Right ventricle myocardium inferior (tissue), 1 donor: ENCODE measurements around the gene MUC5AC. TPM values are rescaled to one million over a fixed set of nuclear protein-coding genes. Genes with fewer than 3 reads are reported as not detected.

Experiments used
- ATAC-seq: fragments of 200-7000 bp; cut with Tn5 transposase; one replicate; pipeline ENCODE4 v1.9.1; 2020; ENCODE audit warnings: mild to moderate bottlenecking, moderate library complexity
- DNase-seq: peaks from one replicate; pipeline ENCODE4 v3.0.0; 2021; ENCODE audit errors: missing footprints
- intact Hi-C: fragments of 100-400 bp; cut with DNase I; formaldehyde crosslinking; loops from one replicate; pipeline ENCODE4 v1.11.0; 2022
- total RNA-seq: library from RNA; stranded (reverse); fragmentation: NEBNext Ultra II Directional; extraction: Animal tissue kit (Norgen Biotek cat#: 25700); gene quantifications from one replicate; pipeline ENCODE4 v1.2.1, GENCODE V29; 2021
- donor health status: DM: no; HTN: yes; CAD: no; lungs with severe emphysema.

MUC5AC gene
- total RNA-seq, 1 donor from 2014 or later, result not detected

- peak; percentile 37 for DNase-seq
- intact Hi-C loops, result no loop called here
- ATAC-seq, result no peak
Measured at GRCh38 chr11:1121331-1121812, 36.4 kb upstream of the MUC5AC start.

DNA sequence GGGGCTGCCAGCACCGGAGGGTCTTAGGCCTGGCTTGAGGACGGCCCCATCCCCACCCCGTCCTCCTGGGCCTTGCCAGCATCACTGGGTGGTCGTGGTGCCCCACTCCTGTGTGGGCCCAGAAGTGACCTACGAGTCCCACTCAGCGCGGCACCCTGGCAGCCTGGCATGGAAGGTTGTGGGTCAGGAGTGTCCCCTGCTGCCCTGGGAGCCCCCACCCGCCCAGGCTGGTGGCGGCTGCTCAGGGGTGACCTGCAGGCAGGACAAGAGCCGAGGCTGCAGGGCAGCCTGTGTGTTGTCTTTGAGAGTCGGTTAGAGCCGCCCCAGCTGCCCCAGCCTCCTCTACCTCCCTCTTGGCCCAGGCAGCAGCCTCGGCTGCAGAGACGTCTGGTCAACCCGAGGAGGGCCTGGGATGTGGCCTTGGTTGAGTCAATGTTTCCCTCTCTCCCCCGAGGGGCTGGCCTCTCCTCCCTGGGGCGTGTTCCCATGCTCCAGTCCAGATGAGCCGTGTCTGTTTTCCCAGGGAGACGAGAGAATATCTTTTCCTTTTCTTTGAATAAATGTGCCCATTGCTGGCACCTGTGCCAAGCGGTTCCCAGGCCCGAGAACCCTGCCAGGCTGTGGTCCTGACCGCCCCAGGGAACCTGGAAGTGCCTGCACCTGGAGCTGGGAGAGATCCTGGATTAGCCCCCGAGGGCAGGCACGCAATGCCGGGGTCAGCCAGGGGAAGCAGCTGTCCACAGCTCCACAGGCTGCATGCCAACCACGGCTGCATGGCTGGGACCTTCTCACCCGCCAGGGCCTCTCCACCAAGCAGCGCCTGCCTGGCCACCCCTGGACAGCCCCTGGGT, 35.7 kb upstream of the MUC5AC start:
- ATAC-seq (no peak), DNase-seq (peak; percentile 63)
- intact Hi-C loops, result no loop called here

- ATAC-seq (no peak), DNase-seq (no peak)
- intact Hi-C loops, result no loop called here
Measured at GRCh38 chr11:1122664-1123002, 35.1 kb upstream of the MUC5AC start.

DNA sequence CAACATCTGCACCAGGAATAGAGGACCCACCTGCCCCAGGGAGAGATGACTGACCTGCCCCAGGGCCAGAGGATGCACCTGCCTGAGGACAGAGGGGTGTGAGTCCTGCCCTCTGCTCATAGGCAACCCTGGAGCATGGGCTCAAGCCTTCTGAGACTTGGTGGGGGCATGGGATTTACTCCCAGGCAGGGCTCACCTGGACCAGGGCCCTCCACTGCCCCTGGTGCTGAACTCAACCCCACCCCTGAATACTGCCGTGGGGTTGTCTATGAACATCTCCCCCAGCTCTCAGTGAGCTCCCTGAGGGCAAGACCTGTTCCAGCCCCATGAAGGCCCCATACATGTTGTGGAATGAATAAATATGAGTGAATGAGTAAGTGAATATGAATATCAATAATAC, 33.8 kb upstream of the MUC5AC start:
- ATAC-seq (no peak), DNase-seq (no peak)
- intact Hi-C loops, result no loop called here

GRCh38 chr11:1125803-1126202, 31.9 kb upstream of the MUC5AC start:
- no peak for ATAC-seq
- no peak for DNase-seq
- intact Hi-C loops, result no loop called here

DNA sequence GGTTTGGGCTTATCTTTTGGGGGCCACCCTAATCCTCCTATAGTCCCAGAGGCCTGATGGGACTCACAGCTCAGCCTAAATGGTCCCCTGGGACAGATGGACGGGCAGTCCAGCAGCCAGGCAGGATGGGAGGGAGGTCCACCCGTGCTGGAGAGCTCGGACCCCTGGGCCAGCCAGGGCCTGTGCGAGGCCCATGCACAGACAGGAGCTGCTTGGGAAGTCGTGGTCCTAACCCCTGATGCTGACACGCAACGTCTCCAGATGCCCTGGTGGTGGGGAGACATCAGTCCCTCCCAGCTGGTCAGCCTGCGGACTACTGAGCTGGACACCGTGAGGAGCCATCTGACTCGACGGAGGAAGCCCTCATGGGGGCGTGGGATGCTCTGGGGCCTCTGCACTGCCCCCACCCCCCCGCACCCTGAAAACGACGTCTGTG, 31.2 kb upstream of the MUC5AC start:
- ATAC-seq, result no peak
- intact Hi-C loops, result no loop called here
- peak; percentile 43 for DNase-seq

DNA sequence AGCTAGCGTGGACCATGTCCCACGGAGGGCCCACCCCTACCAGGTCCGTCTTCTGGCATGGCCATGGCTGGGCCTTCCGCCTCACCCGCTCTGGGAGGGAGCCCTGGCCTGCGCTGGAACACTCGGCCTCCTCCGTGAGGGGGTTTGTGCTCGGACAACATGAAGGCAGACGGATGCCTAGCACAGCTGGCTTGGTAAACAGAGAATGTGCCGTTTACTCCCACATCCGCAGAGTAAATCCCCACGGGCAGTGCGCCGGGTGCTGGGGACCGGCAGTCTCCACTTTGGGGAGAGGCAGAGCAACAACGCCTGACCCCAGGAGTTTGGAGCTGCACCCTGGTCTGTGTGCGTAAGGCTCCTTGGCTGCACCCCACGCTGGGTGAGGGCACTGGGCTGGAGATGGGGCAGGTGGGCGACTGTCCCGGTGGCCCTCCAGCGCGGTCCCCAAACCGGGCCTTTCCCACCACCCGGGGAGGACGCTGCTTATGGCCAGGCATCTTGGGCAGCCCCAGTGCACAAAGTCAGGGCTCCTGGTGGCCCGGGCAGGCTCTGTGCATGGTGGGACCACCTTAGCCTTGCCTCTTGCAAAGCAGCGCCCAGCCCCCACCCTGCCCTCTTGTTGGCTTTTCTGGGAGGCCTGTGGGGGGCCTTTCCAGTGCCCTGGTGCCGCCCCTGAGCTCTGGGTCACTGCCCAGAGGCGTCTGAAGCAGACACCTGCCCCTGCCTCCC, 30.7 kb upstream of the MUC5AC start:
- DNase-seq, result peak; percentile 53
- ATAC-seq, result no peak
- intact Hi-C loops, result no loop called here

GRCh38 chr11:1127664-1128162, 30.0 kb upstream of the MUC5AC start:
- ATAC-seq, result no peak
- intact Hi-C loops, result no loop called here
- no peak for DNase-seq

- ATAC-seq, result no peak
Measured at GRCh38 chr11:1128311-1129142, 29.2 kb upstream of the MUC5AC start.

GRCh38 chr11:1129143-1129610, 28.6 kb upstream of the MUC5AC start:
- ATAC-seq, result no peak

More at GRCh38 chr11:1128311-1129142, 29.2 kb upstream of the MUC5AC start:
- intact Hi-C loops, result no loop called here
- peak; percentile 51 for DNase-seq

DNA sequence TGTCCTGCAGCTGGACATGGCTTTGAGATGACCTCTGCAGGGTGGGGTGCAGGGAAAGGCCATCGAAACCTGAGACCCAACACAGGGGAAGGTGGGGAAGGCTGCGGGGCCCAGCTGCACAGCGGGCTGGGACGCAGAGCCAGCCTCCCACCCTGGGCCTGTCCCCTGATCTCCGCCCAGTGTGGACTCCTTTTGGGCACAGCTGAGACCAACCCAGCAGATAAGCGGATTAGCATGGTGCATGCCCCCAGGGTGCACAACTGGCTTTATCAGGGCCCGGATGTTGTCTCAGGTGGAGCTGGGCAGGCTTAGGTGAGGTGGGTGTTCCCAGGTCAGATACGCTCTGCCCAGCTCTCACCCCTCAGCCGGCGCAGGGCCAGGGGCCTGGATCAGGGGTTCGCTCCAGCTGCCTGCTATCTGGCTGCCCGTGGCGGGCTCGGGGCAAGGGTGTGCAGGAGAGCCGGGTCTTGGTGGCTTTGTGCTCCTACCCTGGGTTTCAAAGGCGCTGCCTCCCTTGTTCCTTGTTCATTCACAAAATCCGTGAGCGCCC, 28.1 kb upstream of the MUC5AC start:
- intact Hi-C loops, result no loop called here
- DNase-seq, result no peak
- no peak for ATAC-seq

More at GRCh38 chr11:1129143-1129610, 28.6 kb upstream of the MUC5AC start:
- peak; percentile 66 for DNase-seq
- intact Hi-C loops, result no loop called here

DNA sequence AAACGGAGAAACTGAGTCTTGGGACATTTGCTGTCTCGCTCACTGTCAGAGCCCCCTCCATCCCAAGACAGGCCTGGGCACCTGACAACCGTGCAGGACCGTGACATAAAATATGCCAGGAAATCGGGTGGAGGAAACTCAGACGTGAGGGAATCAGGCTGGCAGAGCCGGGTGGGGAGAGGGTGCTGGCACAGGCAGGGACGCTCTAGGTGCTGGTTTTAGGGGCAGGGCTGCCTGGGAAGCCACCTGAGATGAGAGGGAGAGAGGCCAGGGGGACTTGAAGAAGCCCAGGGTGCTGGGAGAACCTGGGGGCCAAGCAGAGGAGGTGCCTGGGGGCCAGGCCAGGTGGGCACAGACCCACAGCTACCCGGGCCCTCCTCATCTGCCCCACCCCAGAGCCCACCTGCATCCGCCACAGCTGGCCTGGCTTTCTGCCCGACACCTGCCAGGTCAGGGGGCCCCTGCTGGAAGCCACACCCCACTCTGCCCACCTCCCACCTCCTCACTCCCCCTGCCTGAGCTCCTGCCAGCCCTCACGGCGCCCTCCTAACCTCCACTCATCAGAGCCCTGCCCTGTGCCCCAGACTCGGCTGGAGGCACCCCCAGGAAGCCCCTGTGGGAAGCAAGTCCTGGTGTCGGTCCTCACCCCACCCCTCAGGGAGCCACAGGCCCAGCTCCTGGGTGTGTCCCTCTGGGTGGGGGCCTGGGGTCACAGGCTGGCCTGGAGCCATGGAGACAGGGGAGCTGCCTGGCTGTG, 27.3 kb upstream of the MUC5AC start:
- no peak for ATAC-seq
- intact Hi-C loops, result no loop called here
- no peak for DNase-seq

GRCh38 chr11:1131033-1131911, 26.5 kb upstream of the MUC5AC start:
- peak; percentile 58 for DNase-seq
- no peak for ATAC-seq
- intact Hi-C loops, result no loop called here

- ATAC-seq (no peak), DNase-seq (no peak)
- intact Hi-C loops, result no loop called here
Measured at GRCh38 chr11:1134848-1135445, 22.8 kb upstream of the MUC5AC start.

GRCh38 chr11:1138097-1138496, 19.7 kb upstream of the MUC5AC start:
- no peak for DNase-seq
- intact Hi-C loops, result no loop called here
- no peak for ATAC-seq

DNA sequence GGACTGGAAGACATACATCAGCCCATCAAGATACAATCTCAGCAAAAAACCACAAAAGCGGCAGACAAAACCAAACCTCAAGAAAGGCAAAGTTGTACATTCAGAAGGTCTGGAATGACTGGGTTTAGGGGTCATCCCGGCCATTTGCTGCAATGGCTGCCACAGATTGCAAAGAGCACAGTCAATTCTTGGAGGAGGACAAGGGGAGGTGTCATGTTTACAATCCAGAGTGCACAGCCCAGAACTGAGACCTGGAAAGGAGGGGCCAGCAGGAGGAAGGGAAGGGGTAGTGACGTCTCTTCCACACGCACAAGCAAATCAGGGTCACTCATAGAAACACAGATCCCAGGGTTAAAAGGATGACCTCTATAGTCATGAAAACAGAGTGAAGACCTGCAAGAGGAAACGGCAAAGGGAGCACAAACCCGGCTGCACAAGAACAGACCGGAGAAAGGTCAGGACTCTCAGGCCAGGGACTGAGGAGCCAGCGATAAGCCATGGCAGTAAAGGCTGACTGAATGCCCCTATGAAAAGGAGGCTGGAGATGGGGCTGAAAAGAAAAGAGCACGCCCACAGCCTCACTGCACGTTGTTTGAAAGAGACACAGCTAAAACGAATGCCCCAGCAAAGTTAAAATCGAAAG, 18.2 kb upstream of the MUC5AC start:
- DNase-seq, result no peak
- no peak for ATAC-seq
- intact Hi-C loops, result no loop called here
